NCI-H128 (cell line): ENCODE measurements around the gene KLHL33.
"Not testable (repeated sequence)": the region's sequence is repeated elsewhere in the genome, so short reads cannot be mapped to it uniquely, and the experiment has no call there.

Source experiments
- DNase-seq: peaks from one replicate; lab custom pipeline; 2025; ENCODE audit not compliant: unreplicated experiment; lab: John Stamatoyannopoulos, UW

The KLHL33 gene

DNA sequence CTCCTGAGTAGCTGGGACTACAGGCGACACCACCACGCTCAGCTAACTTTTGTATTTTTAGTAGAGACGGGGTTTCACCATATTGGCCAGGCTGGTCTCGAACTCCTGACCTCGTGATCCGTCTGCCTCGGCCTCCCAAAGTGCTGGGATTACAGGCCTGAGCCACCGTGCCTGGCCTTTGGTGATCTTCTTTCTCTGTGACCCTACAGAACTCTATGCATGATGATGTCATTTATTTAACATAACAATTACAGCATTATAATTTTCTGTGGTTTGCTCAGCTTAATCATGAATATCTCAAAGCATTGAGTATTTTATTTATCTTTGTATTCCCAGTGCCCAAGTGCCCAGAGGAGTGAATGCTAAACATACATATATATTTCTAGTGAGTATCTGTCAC is 16.9 kb upstream of the KLHL33 start:
- DNase-seq: not testable (repeated sequence)

DNA sequence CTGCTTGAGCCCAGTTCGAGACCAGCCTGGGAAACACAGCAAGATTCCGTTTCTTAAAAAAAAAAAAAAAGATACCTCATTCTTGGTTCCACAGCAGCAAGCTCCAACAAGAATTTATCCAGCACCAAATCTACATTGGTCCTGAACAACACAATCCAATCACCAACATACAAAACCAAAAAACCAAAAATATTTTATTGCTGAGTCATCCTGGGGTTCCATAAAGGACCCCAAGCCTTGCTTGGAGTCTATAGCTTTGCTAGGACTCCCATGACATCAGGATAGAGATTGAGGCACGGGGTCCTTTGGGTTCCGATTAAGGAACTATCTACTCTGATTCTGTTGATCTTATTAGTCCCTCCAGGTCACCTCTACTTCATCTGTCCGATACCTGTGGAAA is 10.9 kb upstream of the KLHL33 start:
- no peak for DNase-seq

DNA sequence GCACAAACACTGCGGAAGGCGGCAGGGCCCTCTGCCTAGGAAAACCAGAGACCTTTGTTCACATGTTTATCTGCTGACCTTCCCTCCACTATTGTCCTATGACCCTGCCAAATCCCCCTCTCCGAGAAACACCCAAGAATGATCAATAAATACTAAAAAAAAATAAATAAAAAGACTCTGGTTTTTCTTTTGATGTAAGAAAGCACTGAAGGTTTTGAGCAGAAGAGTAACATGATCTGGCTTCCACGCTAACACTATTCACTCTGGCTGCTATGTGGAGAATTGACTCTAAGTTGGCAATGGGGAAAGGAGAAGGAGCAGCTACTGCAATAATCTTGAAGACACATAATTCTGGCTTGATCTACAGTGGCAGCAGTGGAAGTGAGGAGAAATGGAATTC is 7.7 kb upstream of the KLHL33 start:
- DNase-seq: not testable (repeated sequence)

DNA sequence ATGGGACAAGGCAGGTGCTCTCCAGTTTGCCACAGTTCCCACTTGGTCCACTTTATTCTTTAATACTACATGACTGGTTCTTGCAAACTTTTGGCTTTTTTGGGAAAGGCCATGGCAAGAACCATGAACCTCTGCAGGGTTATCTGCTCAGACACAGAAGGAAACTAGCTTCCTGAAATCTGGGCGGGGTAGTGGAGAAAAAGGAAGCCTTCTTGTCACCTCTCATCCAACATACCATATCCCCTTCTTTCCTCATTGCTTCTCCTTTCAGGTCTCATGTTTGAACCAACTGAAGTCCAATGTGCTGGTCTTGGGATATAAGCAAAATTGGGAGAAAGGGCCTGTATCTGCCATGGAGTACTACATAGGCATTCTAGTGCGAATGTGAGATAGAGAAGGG is 5.5 kb upstream of the KLHL33 start:
- no peak for DNase-seq

GRCh38 chr14:20440882-20441281 is 4.9 kb upstream of the KLHL33 start:
- DNase-seq: no peak

DNA sequence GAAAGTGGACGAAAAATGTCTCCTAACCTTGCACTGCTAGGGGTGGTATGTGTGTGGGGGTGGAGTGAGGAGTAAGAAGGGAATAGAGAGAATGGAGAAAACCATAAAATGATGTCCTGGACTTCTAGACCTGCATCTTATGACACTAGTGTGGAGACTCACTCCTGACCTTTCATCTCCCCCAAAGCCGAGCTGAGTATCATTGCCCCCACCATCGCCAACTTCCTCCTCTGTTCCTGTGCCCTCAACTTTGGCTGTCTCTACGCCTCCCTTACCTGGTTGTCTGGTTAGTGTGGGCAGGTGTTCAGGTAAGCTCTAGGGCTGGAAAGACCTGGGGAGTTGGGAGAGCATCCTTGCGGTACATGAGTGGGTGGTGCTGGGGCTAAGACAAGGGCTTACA is 4.5 kb upstream of the KLHL33 start:
- DNase-seq: no peak

DNA sequence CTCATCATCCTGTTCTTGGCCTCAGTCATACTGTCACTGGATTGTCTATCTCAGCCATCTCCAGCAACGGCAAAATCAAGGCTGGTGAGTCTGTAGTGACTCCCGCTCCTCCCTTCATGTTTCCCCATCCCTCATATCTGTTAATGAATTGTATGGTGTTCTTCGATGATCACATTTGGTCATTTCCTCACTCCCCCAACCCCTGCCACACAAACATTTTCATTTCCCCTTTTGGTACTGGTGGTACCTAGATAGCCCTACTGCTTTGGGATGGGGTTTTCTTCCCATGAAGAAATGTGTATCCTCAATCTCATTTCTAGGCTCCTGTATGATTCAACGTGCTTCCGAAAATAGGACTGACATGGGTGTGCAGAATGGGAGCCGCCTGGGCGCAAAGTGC is 2.7 kb upstream of the KLHL33 start:
- no peak for DNase-seq

GRCh38 chr14:20436363-20436755 is 393 bp upstream of the KLHL33 start:
- no peak for DNase-seq

- no peak for DNase-seq
Measured at GRCh38 chr14:20434701-20435581, 1.0 kb downstream of the KLHL33 start.

DNA sequence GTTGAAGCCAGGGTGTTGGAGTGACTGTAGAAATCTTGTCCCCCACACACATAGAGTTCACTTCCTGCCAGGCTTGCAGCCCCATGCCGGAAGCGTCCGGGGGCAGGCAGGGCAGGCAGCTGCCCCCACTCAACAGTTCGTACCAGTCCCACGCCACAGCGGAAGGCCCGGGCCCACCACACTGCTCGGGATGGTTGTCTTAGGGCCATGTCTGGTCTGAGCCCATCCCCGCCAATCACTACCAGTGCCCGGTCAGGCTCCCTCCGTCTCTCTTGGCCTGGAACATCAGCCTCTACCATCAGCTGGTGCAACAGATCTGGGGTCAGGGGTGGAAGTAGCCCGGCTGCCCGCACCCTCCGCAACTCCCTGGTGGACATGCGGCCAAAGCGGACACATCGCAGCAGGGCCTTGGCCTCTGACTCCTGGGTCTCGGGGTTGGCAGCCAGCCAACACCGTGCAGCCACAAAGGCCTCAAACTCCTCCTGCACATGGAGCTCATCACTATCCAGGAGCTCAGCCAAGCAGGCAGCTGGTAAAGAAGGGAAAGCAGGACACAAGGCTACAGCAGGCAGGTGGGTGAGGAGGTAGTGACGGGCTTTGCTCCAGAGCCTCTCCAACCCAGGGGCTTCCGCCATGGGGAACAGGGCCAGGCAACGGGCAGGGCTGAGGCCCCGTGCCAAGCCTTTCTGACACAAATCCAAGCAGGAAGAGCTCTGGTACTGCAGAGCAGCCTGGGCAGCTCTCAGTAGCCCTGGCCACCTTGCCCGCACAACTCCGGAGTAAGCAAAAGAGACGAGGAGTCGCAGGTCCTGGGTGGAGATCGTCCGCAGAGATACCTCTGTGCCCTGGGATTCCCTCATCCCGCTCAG is 5.9 kb downstream of the KLHL33 start:
- no peak for DNase-seq

DNA sequence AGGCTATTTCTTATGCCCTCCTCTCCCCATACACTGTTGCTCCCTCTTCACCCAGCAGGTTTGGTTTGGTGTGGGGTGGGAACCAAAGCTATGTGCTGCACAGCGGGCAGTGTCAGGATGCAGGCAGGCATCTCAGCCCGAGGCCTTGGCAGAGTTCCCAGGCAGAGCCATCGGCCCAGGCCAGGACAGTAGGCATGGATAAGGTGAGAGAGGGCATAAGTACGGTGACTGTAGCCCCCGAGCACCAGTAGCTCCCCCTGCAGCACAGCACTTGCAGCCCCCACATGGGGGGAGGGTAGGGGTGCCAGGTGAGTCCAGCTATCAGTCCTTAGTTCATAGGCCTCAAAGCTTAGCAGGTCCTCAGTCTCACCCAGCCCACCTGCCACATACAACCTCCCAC is 7.2 kb downstream of the KLHL33 start:
- DNase-seq: no peak

- DNase-seq: no peak
Measured at GRCh38 chr14:20428010-20428365, 8.0 kb downstream of the KLHL33 start.

DNA sequence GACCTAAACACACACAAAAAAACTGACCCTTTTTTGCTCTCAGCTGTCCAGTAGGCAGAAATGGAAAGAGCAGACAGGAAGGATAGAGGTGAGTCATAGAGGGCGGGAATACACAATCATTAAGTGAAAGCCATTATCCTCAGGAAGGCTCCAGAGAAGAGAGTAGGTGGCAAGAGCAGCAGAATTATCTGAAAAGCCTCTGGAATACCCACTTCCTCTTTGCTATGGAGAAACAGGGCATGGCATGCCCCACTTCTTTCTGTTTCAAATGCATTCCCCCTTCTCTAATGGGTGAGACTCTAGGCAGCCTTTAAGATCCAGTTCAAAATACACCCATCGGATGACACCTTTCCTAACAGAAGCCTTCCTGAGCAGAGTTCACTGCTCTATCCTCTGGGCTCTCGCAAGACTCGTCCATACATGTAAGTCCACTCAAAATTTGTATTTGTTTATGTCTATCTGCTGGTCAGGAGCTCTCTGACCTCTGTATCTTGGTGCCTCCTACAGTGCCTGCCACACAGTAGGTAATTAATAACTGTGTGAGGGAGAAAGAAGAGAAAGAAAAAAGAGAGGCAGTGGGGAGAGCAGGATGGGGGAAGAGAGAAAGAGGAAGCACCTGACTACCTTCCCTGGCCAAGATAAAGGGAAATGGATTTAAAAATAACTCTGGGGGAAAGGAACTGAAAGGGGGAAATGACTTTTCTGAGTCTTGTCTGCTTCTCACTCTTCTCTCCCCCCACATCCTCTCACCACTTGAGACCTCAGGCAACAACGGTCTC is 8.5 kb downstream of the KLHL33 start:
- no peak for DNase-seq

- no peak for DNase-seq
Measured at GRCh38 chr14:20424851-20425250, 11.1 kb downstream of the KLHL33 start.

- no peak for DNase-seq
Measured at GRCh38 chr14:20422886-20423285, 13.1 kb downstream of the KLHL33 start.

GRCh38 chr14:20421267-20421666 is 14.7 kb downstream of the KLHL33 start:
- no peak for DNase-seq

- no peak for DNase-seq
Measured at GRCh38 chr14:20419419-20419818, 16.5 kb downstream of the KLHL33 start.

DNA sequence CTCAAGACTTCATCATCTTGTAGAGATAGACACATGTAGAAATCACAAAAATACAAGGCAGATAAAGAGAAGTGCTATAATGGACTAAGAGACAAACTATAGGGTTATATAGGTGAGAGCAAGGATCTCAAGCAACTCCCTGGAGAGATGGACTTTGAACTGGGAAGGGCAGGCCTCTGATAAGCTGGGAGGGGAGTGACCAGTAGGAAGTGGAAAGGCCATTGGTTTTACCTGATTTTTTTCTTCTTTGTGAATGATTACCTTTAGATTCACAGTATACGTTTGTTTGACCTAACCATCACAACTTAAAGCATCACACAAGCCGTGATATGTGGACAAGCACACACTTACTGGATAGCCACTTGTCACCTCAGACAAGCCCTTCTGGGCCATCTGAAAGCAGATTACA is 17.5 kb downstream of the KLHL33 start:
- DNase-seq: no peak

DNA sequence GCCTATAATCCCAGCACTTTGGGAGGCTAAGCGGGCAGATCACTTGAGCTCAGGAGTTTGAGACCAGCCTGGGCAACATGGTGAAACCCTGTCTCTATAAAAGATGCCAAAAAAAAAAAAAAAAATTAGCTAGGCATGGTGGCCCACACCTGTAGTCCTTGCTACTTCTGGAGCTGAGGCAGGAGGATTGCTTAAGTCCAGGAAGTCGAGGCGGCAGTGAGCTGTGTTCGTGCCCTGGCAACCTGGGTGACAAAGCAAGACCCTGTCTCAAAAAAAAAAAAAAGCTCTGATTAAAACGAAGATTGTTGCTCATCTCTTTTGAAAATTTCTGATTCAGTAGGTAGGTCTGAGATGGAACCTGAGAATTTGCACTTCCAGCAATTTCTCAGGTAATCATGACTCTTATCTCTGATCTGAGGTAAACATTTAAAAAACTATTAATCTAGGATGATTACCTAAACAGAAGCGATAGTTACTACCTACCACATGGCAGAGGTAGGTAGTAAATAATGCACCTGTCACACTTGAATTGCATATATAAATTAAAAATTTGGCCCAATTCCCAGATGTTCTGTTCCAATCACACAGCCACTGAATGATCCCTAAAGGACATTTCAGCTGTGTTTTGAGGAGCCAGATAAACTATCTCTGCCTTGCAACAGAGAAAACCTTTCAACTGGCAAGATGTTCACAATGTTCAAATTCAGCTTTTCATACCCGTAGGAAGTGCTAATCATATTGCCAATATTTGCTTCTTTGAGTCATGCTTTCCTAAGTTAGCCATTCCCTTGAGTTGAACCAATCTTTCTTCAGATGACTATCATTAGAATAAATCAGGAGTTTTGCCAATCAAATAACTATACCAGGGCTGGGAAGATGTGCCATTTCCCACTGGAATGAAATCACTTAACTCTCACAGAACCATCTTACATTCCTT is 18.4 kb downstream of the KLHL33 start:
- DNase-seq: peak; percentile 48

- DNase-seq: no peak
Measured at GRCh38 chr14:20416223-20416622, 19.7 kb downstream of the KLHL33 start.
